Globus pallidus (tissue), 1 donor: ENCODE results near the gene EXD2.
A peak's percentile ranks its signal among the peaks of the same experiment; 100 is the strongest.
"Not testable (repeated sequence)": the region's sequence is repeated elsewhere in the genome, so short reads cannot be mapped to it uniquely, and the experiment has no call there.

Experiments
- DNase-seq: peaks from one replicate; pipeline ENCODE4 v3.0.0-alpha.2; 2015; ENCODE audit warnings: low spot score

EXD2 gene

DNA sequence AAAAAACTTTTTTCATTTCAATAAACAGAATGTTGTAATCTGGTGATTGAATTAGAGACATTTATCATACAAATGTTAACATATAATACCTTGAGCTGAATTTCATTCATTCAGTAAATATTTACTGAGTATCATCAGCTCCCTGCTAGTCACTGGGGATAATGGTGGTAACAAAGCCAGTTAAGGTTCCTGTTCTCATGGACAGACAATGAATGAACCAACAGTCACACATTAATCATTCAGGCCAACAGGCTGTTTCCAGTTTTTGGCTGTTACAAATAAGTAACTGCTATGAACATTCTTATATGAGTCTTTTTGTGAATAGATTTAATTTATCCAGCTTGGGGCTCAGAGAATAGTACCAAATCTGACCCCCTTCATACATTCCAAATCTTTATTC is 13.5 kb downstream of the EXD2 start:
- DNase-seq, result no peak

DNA sequence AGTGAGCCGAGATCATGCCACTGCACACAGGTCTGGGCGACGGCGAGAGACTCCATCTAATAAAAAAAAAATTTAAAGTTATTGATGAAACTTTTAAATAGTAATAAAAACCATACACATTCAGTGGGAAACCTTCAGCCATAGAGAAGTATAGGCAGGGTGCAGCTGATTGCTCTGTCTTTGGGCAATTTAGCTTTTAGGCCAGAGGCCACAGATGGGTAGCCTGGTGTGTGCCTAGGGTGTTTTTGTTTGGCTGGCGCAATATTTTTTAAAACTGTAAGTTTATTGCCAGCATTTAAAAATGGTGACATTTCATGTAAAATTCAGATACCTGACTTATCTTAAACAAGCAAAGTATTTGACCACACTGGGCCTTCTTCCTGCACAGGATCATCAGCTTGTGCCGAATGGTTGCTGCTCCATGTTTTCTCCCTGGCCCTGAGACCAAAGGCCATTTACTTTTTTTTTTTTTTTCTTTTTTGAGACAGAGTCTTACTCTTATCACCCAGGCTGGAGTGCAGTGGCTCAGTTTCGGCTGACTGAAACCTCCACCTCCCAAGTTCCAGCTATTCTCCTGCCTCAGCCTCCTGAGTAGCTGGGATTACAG is 16.2 kb downstream of the EXD2 start:
- no peak for DNase-seq

DNA sequence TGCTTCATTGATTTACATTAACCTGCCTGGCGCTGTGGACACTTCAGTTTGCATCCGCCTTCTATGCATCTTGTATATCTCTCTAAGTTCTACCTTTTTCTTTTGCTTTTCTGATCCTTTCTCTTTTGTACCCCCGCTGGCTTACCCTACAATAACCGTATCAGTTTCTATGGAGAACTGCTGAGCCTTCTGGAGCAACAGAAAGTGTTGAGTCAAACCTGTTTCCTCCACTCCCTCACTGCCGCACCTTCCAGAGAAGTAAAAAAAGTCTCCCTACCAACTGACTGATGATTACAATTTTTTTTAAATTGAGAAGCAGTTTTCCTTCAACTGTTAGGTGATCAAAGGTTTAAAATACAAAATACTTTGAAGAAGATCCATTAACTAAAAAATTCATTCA is 17.4 kb downstream of the EXD2 start:
- DNase-seq, result no peak

DNA sequence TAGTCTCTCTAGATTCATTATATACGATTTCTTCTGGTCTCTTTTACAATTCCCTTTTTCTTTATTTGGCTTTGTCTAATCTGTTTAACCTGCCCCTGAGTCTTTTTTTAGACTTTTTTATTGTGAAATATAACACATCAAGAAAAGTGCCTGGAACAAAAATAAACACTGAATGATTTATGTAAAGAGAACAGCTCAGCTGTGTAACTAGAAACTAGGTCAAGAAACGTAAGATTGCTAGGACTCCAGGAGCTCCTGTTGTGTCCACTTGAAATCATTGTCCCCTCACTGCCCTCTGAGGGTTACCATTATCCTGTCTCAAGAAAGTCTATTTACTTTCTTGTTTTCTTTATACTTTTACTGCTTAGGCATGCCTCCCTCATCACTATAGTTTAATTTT is 23.1 kb downstream of the EXD2 start:
- DNase-seq, result no peak

DNA sequence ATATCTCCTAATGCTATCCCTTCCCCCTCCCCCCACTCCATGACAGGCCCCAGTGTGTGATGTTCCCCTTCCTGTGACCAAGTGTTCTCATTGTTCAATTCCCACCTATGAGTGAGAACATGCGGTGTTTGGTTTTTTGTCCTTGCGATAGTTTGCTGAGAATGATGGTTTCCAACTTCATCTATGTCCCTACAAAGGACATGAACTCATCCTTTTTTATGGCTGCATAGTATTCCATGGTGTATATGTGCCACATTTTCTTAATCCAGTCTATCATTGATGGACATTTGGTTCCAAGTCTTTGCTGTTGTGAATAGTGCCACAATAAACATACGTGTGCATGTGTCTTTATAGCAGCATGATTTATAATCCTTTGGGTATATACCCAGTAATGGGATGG is 26.4 kb downstream of the EXD2 start:
- not testable (repeated sequence) for DNase-seq

DNA sequence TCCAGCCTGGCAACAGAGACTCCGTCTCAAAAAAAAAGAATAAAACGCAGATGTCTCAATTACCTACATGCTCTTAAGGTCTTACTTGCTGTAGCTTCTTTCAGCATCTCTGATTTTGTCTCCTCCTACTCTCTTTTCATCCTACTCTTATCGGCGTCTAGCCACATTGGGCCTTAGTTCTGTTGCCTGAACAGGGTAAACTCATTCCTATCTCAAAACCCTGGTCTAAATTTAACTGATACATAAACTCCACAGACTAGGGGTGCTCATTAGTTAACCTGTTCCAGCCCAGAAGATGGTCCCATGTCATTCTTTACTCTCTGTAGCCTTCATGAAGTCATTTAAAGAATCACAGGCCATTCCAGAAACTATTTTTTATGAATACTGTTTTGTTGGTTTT is 33.6 kb downstream of the EXD2 start:
- DNase-seq, result no peak

DNA sequence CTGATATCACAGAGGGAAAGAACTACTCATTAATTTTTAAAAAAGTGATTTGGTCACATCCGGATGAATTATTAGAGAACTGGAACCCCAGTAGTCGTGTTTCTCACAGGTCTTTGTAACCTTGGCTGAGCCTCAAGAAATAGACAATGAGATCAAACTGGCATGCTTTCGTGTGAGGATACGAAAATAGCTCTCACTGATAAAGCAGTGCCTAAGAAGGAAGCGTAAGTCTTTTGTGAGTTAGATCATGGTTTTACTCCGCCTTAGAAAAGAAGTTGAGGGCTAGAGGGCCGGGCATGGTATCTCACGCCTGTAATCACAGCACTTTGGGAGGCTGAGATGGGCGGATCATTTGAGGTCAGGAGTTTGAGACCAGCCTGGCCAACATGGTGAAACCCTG is 34.9 kb downstream of the EXD2 start:
- no peak for DNase-seq

DNA sequence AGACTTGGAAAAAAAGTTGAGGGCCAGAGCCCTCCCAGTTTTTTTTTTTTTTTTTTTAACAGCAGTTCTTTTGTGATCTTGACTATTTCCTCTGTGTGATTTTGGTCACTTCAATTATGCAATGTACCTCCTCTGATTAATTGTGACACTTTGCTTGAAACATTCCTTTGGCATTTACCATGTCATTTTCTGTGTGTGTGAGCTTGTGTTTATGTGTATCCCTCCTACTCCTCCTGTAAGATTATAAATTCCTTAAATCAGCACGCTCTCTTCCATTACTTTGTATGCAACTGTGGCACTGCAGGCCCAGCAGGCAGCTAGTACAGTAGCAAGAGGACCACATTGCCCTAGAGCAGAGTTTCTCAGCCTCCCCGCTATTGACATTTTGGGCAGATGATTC is 35.4 kb downstream of the EXD2 start:
- DNase-seq, result no peak

DNA sequence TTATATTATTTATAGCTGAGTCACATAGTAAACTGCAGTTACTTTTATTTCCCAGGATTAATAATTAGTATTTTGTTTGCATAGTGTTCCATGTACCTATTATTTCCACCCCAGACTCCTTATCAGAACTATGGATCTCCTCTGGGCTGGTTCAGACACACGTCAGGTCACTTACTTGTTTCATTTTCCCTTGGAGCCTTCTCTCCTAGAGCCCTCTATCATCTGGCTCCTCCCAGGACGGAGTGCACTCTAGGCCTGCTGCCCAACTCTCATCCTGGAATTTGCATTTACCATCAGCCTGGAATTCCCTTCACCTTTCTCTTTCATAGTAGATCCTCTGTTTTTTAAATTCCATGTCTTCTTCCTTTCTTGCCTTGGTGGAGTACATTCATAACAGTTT is 40.2 kb downstream of the EXD2 start:
- no peak for DNase-seq

DNA sequence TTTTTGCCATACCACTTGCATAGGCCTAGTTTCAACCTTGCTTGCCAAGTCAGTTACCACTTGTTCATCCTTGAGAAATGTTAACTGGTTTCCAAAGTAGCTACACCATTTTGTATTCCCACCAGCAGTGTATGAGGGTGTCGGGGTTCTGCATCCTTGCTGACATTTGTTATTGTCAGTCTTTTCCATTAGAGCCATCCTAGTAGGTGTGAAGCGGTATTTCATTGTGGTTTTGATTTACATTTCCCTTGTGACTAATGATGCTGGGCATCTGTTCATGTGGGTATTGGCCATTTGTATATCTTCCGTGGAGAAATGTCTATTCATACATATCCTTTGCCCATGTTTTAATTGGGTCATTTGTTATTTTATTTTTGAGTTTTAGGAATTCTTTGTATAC is 41.1 kb downstream of the EXD2 start:
- DNase-seq, result no peak

DNA sequence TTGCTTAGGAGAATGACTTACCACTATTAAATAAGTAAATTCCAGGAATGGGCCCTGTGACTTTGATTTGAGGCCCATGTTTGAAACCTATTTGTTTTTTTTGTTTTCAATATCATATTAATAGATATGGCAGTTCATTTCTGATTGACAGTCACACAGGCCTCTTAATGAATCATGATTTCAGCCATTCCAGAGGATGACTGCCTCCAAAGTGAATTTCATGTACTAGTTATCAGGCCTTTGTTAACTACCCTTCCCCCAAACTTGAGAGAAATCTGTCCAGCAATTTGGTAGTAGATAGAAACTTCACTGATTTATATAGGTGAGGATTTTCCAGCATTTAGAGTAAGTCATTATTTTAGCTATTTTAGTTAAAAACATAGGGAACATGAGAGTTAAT is 42.8 kb downstream of the EXD2 start:
- DNase-seq, result no peak

DNA sequence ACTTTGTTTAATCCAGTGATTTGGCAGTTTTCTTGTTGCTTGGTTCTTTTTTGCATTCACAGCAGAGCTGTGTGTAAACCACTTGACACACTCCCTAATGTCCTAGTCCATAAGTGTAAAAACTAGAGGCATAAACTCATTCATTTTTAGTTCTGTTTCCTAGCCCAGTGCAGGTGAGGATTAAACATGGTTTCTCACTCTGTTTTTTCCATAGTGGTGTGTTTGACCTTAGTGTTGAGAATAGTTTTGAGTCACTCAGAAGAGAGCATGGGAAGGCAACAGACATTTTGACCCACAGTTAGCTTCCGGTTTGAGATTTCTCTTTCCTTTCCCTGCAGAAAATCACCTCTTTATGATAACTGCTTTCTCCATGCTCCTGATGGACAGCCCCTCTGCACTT is 44.4 kb downstream of the EXD2 start:
- no peak for DNase-seq

DNA sequence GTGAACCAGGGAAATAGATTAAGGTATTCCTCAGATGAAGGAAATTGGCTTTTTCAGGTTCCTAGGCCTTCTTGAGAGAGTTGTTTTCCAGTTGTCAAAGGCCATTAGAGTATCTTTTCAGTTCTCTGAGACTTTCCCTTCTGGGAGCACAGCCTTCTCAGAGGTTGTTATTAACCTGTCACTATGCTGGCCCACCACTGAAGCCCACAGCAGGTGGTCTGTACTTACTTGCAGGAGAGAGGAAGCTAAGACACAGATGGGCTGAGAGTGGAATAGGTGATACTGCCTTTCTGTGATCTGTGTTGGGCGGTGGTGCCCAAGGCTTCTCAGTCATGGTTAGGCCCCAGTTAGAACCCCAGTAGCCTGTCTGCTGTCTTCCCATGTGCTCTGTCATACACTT is 45.8 kb downstream of the EXD2 start:
- DNase-seq, result no peak

DNA sequence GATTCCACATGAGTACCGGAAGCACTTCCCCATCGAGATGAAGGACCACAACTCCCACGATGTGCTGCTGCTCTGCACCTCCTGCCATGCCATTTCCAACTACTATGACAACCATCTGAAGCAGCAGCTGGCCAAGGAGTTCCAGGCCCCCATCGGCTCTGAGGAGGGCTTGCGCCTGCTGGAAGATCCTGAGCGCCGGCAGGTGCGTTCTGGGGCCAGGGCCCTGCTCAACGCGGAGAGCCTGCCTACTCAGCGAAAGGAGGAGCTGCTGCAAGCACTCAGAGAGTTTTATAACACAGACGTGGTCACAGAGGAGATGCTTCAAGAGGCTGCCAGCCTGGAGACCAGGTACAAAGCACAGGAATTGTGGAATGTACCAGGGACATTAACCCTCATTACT is 46.3 kb downstream of the EXD2 start:
- DNase-seq, result no peak

DNA sequence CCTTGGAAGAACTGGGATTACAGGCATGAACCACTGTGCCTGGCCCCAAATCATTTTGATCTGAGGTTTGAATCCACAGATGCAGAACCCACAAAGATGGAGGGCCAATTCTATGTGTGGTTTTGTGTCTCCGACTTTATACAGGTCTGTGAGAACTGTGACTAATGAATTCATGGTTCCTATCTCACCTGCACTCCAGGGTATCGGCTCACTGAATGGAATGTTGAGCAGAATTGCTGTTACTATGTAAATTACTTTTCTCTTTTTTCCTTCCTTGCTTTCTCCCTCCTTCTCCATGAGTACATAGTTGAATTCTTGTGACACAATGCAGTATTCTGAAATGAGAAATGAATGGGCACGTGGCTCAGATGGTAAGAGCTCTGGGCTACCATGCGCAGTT is 47.6 kb downstream of the EXD2 start:
- no peak for DNase-seq

DNA sequence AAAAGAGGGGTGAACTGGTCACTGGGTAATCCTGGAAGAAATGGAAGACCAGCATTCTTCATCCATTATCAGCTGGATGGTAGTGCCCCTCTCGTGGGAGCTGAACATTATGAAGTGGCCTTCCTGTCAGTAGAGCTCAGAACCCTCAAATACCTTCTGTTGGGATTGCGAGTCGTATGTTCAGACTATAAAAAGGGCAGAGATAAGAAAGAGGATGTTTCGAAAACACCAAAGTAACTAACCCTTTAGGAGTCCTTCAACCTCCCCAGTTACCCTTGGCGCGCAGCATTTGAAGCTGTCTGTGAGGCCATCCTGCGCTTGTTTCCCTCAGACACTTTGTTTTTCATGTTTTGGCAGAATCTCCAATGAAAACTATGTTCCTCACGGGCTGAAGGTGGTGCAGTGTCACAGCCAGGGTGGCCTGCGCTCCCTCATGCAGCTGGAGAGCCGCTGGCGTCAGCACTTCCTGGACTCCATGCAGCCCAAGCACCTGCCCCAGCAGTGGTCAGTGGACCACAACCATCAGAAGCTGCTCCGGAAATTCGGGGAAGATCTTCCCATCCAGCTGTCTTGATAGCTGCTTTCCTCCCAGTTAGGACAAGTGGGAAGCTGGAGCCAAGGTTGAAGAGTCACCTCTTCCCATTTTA is 49.4 kb downstream of the EXD2 start:
- no peak for DNase-seq

DNA sequence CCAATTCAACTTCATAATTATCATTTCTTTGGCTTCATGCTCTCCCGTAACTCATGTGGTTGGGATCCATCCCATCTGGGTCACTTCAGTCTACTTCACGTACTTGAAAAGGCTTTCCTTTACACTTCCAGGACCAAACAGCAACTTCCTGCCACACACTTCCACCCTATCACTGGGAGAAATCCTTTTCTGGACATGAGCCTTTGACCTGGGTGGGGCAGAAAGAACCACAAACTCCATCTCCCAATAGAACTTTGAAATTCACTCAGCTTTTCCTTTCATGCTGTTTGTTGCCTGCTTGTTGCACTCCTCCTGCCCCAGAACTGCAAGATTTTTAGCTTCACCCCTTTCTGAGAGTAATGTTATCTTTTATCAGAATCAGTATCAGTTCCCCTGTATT is 50.3 kb downstream of the EXD2 start:
- DNase-seq, result no peak

DNA sequence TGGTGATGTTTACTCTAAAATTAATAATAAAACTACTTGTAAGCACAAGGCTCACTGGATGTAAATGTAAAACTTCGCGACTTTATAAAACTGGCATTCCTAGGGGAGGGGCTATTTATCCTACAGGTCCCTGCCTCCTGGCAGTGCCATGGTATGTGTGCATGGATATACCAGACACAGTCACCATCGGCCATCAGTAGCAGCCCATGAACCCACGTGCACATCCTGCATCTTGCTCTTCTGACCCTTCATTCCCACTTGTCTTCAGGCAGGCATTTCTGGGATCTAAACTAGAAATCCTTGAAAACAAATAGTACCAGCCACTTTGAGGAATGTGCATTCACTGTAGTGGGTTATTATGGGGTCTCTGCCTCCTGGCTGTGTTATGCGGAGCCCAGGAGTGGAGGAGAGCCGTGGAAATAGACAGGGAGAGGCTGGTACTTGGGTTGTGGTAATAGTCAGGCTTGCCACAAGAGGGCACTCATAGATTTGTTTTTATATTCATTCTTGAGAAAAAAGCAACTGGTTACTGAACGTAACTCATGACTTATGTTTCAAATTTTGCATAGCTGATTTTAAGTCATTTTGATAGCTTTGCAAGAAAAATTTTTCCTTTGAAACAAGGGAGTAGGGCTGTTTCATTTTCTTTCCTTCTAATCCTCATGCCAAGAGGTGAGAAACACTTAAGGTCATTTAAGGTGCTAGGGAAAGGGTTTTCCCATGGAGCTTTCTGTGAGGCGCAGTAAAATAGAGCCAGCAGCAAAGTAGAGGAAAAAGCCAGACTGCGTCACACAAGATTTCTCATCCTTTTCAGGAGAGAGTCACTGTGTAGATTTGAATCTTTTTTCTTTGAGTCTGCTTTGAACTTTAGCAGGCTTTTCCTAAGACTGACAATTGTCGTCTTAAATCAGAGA is 51.3 kb downstream of the EXD2 start:
- peak; percentile 70 for DNase-seq

DNA sequence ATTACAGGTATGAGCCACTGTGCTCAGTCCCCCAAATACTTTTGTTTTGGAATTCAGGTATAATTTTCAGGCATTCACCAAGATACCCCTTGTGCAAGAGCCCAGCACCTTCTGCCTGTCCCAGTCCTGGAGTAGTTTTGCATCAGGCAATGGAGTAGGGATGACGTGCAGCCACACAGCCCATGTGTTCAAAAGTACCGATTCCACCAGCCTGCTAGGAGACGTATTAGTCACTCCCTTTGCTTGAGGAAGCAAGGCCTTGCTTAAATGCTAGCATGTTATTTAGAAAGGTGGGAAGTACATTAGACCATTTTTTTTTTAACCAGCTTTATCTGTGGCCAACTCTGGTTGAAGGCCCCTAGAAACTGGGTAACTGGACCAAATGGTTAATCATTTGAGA is 53.6 kb downstream of the EXD2 start:
- DNase-seq, result no peak

DNA sequence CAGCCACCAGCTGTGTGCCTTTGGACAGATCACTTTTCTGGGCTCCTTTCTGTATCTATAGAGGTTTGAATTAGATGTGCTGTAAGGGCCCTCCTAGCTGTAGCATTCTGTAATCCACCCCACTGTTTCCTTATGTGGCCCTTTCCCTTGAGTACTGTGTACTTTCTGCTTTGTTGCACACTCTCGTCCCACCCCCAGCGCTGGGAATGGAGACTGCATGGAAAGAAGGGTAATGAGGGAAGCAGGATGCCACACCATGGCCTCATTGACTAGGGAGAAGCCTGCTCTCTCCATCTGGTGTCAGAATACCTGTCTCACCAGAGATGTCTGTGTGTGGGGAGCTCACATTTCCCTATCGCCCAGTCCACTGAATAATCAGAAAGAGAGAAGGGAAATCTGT is 55.0 kb downstream of the EXD2 start:
- no peak for DNase-seq

DNA sequence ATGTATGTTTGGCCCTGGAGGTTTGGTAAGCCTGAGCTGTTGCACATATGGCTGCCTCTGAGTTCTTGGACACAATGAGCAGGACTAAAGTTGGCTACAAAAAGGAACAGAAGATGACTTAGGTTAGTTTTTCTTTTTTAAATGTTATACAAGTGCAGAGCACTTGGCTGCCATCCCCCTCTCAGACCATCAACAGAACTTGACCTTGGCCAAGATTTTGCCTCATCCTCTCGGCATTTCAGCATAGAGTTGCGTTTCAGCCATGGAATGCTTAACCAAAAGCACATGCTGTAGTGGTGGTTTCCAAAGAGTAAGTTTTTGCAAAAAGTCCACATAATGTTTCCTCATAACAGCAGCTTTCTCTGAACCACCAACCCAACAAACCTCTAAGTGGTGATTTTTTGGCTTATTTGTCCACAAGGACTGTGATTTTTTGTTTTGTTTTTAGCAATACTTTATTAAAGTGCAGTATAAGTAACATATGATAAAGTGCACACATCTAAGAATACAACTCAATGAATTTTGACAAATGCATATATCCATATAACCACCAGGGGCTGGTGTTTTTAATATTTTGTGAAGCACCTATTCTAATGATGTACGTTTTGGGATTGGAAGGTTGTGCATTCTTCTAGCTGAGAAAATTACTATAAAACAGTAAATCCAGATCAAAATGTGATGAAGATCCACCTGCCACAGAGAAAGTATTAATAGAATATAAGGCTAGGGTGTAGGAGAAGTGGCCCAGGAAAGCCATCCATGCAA is 56.6 kb downstream of the EXD2 start:
- DNase-seq, result no peak

DNA sequence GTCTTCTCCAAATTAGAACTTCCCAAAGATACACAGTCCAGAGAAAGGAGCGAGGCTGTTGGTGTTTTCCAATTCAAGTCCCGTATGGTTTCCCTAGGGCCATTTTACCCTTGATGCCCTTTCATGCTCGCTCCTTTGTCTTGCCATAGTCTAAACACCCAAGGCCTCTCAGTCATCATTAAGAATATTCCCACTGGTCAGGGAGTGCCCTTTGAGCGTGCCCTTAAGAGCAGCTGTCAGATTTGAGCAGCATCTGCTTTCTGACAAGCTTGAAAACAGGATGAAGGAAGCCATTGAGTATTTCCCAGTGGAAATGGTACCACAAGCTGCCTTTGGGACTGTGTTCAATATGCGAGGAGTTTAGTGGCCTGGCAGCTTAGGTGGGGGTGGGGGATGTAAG is 58.3 kb downstream of the EXD2 start:
- no peak for DNase-seq

DNA sequence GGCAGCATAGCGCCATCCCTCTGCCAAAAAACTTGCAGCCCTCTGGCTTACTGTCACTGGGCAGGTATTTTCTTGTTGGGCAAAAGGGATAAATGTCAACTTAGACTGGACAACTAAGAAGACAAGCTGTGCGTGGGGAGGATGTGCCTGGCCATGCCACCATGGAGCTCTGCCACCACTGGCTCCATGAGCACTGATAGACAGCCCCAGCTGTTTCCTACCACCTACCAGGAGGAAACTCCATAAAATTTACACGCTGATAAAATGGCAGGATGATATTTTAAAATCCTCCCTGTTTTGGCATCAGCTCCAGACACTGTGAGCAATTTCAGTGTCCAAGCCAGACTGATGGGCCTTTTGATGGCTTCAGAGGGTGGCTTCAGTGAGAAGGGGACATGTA is 61.6 kb downstream of the EXD2 start:
- DNase-seq, result no peak
